Activated CD8-positive, alpha-beta memory T cell treated with anti-CD3 and anti-CD28 coated beads for 1 hour (primary cell): Measurements from ENCODE around the gene CLDN5.

Experiments
- DNase-seq, 2 donors: peaks; one replicate each; pipeline ENCODE4 v3.0.0-alpha.2; 2020; ENCODE audit warnings: low read depth in 1 of 2; ENCODE audit errors: extremely low read depth in 1 of 2

CLDN5 gene

DNA sequence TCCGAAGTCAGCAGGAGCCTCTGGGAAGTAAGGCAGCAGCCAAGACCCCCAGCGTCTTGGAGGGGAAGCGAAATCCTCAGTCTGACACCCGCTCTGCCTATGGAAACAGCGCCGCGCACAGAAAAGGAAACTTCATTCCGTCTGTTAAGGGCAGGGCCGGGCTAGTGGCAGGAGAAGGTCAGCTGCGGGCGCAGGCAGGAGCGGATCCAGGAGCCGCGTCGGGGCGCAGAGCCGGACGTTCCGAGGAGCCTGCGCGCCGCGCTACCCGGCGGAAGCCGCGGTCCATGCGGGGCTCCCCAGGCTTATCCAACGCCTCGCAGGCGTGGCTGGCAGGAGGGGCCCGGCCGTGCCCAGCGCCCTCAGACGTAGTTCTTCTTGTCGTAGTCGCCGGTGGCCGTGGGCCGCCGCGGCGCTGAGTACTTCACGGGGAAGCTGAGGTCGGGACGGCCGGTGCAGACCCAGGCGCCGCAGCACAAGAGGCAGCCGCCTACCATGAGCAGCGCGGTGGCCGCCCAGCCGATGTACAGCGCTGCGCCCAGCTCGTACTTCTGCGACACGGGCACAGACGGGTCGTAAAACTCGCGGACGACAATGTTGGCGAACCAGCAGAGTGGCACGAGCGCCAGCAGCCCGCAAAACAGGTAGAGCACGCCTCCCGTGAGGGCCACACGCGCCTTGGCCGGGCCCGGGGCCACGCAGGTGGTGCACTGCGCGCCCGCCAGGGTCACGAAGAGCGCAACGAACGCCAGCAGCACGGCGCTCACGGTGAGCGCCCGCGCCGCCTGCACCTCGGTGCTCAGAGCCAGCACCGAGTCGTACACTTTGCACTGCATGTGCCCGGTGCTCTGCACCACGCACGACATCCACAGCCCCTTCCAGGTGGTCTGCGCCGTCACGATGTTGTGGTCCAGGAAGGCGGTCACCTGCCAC is 705 bp downstream of the CLDN5 start:
- no peak for DNase-seq

- DNase-seq = no peak
These were observed 1.4 kb downstream of the CLDN5 start for GRCh38 chr22:19522881-19523239.

DNA sequence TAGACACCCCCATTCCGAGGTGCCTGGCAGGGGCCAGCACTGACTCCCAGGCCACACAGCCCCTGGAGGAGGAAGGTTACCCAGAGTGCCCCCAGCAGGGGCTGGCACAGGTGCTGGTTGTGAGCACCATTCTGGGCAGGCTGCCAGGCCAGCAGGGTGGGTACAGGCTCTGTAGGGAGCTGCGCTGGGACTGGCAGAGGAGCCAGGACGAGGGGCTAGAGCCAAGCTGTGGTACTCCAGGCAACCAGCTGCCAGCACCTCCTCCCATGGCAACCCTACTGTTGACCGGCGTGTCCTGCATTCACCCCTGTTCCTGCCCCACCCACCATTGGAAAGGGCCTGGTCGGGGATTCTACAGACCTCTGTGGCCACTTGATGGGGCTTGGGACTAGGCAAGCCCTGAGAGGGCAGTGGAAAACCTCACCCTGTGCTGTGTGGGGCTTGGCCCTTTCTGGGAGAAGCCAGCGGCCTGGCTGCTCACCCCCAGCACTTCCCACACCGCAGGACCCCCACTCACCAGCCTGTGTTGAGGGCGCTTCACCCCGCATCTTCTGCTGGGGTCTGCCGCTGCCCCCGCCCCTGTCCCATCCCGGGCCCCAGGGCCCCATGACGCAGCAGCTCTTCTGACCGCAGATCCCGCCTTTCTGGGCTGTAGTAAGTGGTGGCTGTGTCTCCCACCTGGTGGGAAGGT is 1.9 kb downstream of the CLDN5 start:
- no peak for DNase-seq

GRCh38 chr22:19520566-19521305 is 3.5 kb downstream of the CLDN5 start:
- DNase-seq = no peak

DNA sequence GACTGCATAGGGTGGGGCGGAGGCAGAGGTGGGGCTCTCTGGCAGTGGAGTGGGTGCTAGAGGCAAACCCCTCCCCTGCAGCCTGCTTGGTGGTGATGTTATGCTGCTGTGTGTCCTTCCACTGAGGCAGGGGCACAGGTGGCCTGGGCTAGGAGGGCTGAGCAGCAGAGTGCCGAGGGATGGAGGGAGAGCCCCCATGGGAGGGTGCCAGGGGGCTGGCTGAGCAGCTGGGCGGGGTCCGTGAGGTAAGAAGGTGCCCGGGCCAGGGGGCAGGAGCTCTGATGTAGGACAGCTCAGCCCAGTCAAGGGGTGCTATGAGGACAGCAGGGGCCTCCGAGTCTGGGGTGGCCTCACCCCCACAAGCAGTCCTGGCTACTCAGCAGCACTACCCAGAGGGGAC is 4.2 kb downstream of the CLDN5 start:
- no peak for DNase-seq

DNA sequence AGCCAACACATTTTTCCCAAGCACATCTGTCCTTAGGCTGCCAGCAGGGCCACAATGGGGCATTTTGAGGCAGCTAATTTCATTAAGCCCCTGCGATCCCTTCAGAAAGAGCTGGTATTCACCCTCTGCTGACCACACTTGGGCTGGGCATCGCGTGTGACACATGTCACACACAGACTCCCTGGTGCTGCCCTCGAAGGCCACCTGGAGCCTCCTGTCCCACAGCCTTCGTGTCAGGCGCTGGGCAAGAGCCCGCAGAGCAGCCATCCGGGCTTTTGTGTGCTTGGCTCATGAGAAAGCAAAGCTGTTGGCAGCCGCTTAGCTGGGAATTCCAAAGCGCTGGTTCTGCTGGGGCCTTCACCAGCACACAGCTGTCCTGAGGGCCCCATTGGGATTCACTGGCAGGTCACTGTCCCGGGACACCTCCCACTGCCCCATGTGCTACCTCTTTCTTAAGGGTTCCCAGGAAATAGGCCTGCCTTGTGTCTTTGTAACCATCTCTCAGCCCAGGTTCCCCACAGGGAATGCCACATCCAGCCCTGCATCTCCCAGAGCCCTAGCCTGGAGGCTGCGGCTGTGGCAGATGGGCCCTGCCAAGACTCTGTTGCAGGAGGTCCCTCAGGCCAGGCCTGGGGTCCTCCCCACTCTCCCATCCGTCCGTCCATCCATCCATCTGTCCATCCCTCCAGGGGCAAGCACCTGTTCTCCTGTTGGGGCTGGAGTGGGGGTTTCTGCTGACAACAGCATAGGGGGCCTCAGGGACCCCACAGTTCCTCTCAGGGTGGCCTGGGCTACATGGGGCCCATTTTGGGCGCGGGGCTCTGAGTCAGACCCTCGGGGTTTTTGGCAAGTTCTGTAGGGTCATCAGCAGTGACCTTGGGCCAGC is 4.9 kb downstream of the CLDN5 start:
- no peak for DNase-seq

DNA sequence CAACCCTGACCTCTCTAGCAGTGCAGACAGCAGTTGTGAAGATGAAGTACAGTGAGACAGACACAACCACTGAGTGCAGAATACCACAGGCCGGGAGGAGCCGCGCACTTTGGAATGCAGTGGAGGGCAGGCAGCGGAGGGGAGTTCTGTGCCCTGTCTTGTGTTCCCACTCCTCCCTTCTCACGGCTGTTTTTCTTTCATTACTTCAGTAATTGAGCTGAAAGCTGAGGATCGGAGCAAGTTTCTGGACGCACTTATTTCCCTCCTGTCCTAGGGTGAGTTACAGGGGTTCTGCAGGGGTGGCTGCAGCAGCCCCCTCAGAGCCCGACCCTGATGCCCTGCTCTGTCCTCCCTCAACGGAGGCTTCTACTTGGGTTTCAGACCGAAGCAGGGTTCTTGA is 5.6 kb downstream of the CLDN5 start:
- DNase-seq = no peak

DNA sequence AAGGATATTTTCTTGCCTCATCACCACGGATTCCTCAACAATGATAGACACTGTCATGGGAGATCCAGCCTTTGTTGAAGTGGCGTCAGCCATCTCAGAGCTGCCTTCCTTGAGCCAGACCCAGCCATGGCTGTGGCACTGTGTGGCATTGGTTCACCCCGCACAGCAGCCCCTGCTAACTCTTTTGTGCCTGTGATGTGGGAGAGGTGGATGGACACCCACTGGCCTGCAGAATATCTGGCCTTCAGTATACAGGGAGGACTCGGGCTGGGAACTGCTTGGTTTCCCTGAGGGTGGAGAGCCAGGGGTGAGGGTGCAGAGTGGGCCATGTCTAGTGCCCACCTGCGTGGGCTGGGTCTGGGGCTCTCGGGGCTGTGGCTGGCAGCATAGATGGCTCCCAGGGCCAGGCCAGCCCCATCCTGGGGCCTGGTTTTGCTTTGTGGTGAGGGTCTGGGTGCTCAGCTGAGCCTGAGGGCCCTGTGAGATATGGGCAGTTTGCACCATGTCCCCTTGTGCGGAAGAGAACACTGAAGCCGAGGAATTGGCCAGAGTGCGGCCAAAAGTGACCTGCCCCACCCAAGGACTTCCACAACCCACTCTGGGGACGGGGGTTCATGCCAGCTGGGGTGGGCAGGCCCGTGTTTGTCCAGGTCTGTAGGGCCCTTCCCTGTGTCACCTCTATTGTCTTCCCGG is 6.1 kb downstream of the CLDN5 start:
- DNase-seq = no peak

GRCh38 chr22:19517171-19517500 is 7.1 kb downstream of the CLDN5 start:
- no peak for DNase-seq

DNA sequence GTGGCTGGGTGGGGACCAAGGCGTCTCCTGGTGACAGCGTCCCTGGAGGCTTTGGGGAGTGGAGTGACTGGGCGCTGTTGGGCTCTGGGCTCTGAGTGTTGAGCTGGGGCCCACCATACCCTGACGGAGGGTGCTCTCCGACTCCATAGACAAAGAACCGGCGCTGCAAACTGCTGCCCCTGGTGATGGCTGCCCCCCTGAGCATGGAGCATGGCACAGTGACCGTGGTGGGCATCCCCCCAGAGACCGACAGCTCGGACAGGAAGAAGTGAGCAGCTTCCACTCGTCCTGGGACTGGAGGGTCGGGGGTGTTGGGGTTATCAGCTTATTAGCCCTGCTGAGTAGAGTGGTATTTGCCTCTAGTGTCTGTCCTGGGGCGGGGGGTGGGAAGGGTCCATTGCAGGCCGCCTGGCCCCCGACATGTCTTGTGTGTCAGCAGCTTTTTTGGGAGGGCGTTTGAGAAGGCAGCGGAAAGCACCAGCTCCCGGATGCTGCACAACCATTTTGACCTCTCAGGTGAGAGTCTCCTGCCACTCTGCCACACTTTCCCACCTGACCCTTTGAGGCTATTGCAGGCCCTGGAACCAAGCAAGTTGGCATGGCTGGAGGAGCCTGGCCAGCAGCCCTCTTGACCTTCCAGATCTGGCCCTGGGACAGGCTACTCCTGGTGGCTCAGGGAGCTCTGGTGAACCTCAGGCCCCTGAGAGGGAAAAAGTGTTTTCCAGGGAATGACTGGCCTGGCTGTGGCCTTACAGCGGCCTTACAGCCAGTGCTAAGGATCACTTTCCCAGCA is 7.6 kb downstream of the CLDN5 start:
- DNase-seq = no peak

DNA sequence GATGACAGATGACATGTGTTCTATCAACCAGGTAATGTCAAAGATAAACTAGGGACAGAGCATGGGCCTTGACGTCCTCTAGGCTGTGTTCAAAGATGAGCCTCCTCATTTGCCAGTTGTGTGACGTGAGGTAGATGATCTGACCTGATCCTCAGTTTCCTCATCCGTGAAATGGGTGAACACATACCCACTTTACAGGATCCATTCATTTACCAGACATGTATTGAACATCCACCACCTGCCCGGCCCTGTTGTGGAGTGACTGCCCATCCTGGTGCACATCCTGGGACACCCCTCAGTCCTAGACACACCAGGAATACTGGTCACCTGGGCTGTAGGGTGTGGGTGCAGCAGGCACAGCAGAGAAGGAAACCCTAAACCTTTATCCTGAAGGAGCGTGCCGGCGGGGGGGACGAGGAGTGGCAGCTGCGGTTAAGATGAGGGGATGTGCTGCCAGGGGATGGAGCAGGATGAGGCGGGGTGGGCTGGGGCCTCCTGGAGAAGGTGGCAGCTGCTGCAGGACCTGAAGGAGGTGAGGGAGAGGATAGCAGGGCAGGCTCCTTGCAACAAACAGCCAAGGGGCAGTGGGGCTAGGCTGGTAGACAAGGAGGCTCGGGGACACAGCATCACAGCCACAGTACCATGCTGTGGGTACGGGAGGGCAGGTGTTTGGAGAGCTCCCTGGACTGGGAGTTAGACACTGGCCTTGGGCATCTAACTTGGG is 8.4 kb downstream of the CLDN5 start:
- no peak for DNase-seq

DNA sequence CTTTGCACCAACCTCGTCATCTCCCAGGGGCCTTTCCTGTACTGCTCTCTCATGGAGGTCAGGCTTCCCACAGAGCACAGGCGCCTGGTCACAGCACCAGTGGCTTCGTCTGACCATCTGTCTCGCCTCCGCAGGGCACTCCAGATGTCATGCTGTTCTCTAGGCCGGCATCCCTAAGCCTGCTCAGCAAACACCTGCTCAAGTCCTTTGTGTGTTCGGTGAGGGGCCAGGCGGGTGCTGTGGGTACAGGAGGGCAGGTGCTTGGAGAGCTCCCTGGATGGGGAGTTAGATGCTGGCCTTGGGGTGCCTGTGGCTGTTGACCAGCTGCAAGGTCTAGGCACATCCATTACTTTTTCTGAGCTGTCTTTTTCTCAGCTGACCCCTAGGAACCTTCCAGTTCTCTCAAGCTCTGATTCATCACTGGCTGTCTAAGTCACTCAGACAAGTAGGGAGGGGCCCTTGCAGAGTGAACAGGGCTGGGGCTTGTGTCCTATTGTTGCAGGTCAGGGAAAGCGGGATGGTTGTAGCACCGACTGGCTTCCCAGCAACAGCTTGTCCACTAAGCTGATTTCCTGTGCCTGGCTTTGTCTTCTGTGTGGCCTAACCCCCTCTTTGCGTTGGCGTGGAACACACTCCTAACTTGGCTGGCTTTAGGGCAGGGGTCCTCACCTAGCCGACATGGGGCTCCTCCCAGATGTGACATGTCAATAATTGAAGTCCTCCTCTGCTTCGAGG is 9.2 kb downstream of the CLDN5 start:
- DNase-seq = no peak

- DNase-seq = no peak
These were observed 10.4 kb downstream of the CLDN5 start for GRCh38 chr22:19513823-19514222.

DNA sequence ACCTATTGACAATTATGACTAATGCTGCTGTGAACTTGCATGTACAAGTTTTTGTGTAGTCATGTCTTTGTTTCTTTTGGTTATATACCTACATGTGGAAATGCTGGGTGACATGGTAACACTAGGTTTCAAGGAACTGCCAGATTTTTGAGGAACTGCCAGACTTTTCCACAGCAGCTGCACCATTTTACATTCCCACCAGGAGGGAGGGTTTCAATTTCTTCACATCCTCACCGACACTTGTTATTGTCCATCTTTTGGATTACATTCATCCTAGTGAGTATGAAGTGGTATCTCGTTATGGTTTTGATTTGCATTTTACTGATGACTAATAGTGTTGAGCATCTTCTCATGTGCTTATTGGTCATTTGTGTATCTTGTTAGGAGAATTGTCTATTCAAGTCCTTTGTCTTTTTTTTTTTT is 13.3 kb downstream of the CLDN5 start:
- DNase-seq = no peak

DNA sequence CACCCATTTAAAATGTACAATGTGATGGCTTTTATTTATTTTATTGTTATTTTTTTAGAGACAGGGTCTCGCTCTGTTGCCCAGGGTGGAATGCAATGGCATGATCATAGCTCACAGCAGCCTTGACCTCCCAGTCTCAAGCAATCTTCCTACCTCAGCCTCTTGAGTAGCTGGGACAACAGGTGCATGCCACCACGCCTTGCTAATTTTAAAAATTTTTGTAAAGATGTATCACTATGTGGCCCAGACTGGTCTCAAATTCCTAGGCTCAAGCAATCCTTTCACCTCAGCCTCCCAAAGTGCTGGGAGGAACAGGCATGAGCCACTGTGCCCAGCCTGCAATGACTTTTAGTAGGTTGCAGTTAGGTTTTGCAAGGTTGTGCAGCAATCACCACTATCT is 14.3 kb downstream of the CLDN5 start:
- DNase-seq = no peak

GRCh38 chr22:19509191-19509590 is 15.0 kb downstream of the CLDN5 start:
- no peak for DNase-seq

- DNase-seq = no peak
These were observed 16.0 kb downstream of the CLDN5 start for GRCh38 chr22:19508024-19508776.

DNA sequence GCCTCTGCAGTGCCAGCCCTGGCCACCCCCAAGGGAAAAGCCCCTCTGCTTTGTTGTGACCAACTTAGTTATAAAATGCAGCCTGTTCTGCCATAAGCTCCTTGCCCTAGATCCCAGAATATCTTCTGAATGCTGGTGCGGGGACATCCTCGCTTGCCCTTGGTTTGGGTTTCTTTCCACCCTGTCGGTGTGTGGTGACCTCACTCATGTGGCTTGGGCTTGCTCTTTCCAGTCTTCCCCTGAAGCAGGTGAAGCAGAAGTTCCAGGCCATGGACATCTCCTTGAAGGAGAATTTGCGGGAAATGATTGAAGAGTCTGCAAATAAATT is 16.7 kb downstream of the CLDN5 start:
- no peak for DNase-seq
